ENCODE data around the gene ISOC2.
"Not testable (repeated sequence)": the region's sequence is repeated elsewhere in the genome, so short reads cannot be mapped to it uniquely, and the experiment has no call there.

ISOC2 gene

DNA sequence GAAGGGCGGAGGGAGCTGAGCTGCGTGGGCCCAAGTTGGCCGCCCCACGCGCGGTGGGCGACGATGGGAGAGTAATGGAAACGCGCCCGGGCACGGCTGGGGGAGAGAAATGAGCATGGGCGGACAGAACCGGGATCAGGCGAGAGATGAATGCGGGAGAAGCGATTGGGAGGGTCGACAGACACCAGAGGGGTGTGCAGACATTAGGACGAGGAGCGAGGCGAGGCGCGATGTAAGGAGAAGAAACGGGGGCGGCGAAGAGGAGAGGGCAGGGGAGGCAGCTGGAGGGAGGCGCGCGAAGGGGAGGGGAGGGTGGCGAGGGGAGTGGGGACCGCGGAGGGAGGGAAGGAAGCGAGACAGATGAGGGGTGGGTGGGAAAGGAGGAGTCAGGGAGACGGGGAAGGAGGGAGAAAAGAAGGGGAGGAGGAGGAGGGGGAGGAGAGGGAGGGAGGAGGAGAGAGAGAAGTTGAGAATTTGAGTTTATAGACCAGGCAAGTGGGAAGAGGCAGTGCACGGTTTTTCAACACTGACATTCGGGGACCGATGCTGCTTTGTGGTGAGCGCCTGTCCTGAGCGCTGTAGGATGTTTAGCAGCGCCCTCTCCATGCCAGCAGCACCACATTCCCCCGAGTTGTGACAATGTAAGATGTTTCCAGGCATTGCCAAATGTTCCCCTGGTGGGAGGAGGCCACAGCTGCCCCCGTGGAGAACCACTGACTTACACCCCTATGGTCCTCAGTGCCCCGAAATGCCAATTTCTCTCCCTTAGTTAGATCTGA lies 18.2 kb downstream of the ISOC2 start, which contains the start of gene SHISA7:
Gene SHISA7, minus strand, starts transcription at position 256 of the 779 bp plus-strand sequence. CDS start 437 bp downstream, outside the sequence.
- FAIRE-seq, result no peak
- no peak for DNase-seq (ENCODE audit: low spot score)

DNA sequence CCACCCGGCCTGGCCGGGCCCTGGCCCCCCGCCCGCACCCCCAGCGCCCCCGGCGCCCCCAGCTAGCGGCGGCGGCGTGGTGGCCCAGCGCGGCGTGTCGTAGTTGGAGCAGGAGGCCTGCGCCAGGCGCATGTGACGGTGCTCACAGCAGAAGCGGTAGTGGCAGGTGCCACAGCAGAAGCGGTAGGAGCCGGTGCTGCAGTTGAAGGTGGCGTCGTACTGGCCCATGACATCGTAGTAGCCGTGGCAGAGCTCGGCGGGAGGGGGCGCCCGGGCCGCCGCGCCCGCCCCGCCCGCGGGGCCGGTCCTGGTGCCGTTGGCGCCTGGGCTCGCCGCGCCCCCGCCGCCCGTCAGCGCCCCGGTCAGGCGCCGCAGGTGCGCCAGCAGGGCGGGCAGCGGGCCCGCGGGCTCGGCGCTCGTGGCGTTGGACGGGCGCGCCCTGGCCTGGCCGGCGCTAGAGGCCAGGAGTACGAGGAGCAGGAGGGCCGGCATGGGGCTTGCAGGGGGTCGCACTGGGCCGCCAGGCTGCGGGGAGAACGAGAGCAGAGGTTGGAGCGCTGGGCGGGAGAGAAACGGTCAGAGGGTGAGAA lies 19.0 kb downstream of the ISOC2 start:
- DNase-seq (ENCODE audit: low spot score), result no peak
- no peak for FAIRE-seq

DNA sequence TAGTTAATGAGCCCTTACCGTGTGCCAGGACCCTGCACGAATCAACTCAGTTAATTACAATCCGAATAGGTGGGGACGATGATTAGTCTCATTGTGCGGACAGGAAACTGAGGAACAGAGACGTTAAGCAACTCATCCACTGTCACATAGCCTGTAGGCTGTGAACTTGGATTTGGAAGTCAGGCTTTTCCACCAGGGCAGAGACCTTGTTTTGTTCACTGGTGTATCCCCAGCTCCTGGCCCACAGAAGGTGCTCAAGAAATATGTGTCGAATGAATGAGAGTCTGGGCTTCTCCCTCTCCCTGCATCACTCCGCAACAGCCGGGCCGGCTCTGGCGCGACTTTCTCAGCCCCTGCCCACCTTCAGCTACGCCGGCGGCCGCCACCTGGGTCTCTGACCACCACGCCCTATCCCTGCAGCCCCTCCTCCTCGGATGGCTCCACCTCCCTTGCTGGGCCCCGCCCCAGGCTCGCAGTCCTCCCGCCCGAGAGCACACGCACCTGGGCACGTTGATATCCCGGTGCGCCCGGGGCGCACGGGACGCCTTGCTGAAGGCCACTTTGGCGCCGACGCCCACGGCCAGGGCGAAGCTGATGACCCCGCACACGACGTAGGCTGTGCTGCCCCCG lies 19.6 kb downstream of the ISOC2 start:
- no peak for DNase-seq (ENCODE audit: low spot score)
- FAIRE-seq, result no peak

DNA sequence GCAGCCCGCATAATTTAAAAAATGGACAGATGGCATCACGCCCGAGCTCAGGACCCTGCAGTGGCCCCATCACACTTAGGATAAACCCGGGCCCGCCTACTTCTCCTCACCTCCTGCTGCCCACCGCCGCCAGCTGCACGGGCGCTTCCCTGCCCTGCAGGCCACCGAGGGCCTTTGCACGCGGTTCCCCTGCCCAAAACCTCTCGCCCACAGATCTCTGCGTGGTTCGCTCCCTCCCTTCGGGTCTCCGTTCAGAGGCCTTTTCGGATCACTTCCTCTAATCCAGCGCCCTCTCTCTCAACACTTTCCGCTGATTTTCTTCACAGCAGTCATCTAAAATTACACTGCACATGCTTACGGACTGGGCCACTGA lies 20.1 kb downstream of the ISOC2 start:
- FAIRE-seq, result no peak
- DNase-seq (ENCODE audit: low spot score), result no peak

- DNase-seq (ENCODE audit: low spot score), result no peak
- no peak for FAIRE-seq
These were observed 20.9 kb downstream of the ISOC2 start for GRCh38 chr19:55440411-55441105.

- FAIRE-seq (no peak), DNase-seq (ENCODE audit: low spot score) (no peak)
These were observed 22.4 kb downstream of the ISOC2 start for GRCh38 chr19:55439052-55439451.

DNA sequence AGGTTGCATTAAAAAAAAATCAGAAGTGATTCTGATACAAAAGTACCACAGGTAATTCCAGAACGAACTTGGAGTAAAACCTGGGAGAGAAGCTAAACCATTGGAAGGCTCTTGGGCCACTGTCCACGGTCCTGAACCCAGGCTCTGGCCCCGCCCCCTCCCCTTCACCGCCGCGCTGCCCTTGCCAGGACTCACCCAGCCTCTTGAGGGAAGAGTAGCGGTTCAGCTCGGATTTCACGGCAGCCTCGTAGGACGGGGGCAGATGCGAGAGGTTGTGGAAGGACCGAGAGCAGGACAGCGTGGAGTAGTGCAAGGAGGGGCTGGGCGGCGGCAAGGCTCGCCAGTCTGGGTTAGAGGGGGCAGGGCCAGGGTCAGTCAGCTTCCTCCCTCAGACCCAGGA lies 24.0 kb downstream of the ISOC2 start:
- no peak for FAIRE-seq
- peak; percentile 88 for DNase-seq (ENCODE audit: low spot score)

- no peak for DNase-seq (ENCODE audit: low spot score)
- FAIRE-seq, result no peak
These were observed 24.6 kb downstream of the ISOC2 start for GRCh38 chr19:55436847-55437246.

DNA sequence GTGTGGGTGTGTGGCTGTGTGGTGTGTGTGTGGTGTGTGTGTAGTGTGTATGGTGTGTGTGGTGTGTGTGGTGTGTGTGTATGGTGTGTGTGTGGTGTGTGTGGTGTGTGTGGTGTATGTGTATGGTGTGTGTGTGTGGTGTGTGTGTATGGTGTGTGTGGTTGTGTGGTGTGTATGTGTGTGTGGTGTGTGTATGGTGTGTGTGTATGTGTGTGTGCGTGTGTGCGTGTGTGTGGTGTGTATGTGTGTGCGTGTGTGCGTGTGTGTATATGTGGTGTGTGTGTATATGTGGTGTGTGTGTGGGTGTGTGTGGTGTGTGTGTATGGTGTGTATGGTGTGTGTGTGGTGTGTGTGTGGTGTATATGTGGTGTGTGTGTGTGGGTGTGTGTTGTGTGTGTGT lies 26.4 kb downstream of the ISOC2 start:
- DNase-seq (ENCODE audit: low spot score) (no peak), FAIRE-seq (peak; percentile 100)

- no peak for FAIRE-seq
- DNase-seq (ENCODE audit: low spot score), result no peak
These were observed 27.0 kb downstream of the ISOC2 start for GRCh38 chr19:55434356-55434919.

- no peak for FAIRE-seq
- no peak for DNase-seq (ENCODE audit: low spot score)
These were observed 28.1 kb downstream of the ISOC2 start for GRCh38 chr19:55433292-55433691.

DNA sequence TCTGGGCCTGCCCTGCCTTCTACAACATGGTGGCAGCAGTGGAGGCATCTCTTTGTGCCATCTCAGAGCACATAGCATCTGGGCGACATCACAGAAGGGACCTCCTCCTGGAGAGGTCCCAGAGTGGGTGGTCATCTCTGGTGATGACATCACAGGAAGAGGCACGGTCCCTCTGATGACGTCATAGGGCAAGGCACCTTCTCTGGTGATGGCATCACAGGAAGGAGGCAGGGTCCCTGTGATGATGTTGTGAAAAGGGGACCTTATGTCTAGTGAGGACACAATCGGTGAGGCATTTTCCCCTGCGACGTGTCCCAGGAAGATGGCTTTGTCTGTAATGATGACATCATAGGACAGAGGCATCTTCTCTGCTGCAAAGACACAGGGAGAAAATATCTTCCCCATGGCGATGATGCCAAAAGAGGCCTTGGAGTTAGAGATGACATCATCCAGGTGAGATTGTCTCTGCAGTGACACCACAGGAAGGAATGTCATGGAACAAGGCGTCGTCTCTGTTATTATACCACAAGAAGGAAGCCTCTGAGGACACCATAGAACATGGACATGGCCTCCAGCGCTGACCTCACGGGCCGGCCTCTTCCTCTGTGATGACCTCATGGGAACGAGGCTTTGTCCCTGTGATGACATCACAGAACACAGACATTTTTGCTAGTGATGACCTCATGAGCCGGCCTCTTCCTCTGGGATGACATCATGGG lies 29.0 kb downstream of the ISOC2 start:
- DNase-seq (ENCODE audit: low spot score) (no peak), FAIRE-seq (no peak)

GRCh38 chr19:55431183-55431582 lies 30.3 kb downstream of the ISOC2 start:
- no peak for DNase-seq (ENCODE audit: low spot score)
- FAIRE-seq, result no peak

GRCh38 chr19:55426042-55426441 lies 35.4 kb downstream of the ISOC2 start:
- FAIRE-seq, result no peak
- DNase-seq (ENCODE audit: low spot score), result no peak

DNA sequence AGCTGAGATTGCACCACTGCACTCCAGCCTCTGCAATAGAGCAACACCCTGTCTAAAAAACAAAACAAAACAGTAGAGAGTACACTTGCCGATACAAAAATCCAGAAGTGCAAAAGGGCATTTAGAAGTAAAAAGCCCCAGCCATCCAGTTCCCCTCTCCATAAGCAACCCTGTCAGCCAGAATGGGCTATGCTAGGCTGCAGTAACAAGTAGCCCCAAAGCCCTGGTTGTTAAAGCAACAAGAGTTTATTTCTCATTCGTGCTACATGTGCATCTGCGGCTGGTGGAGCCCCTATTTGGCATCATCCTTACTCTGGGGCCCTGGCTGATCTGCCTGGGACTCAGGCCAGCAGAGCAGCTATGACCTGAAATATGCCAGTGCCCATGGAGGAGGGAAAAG lies 36.9 kb downstream of the ISOC2 start:
- FAIRE-seq (no peak), DNase-seq (ENCODE audit: low spot score) (no peak)

GRCh38 chr19:55423225-55424005 lies 38.0 kb downstream of the ISOC2 start:
- FAIRE-seq (no peak), DNase-seq (ENCODE audit: low spot score) (no peak)

DNA sequence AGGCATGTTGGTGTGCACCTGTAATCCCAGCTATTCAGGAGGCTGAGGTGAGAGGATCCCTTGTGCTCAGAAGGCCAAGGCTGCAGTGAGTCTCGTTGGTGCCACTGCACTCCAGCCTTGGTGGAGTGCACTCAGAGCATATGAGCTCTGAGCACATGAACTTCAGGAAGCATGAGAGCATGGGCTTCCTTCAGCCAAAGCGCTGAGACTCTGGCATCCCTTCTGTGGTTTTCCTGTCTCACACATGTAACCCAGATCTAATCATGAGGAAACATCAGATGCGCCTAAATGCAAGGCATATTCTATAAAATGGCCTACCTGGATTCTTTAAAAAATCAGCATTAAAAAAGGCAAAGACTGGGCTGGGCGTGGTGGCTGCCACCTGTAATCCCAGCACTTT lies 40.2 kb downstream of the ISOC2 start:
- peak; percentile 30 for FAIRE-seq
- DNase-seq (ENCODE audit: low spot score), result not testable (repeated sequence)

DNA sequence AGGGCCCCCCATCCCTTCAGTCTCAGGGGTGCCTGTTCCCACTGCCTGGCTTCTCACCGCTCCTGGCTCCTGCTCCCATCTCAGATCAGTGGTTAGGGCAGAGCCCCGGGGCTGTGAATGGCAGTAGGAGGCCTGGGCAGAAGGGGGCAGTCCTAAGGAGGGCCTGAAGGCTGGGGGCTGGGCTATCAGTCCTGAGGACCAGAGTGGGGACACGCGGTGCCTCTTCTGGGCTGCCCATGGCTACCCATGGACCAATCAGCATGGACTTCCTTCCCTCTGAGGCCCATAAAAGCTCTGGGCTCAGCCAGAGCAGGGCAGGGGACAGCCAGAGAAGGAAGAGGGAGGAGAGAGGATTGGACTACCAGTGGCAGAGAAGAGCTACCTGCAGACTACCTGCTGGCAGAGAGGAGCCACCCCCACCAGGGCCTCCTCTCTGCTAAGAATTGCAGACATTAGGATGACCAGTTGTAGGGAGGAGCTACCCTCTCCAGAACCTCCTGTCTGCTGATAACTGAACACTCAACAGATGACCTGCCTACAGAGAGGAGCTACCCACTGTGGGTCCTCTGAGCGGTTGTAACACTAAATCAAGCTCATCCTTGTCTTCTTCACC lies 41.7 kb downstream of the ISOC2 start:
- DNase-seq (ENCODE audit: low spot score), result no peak
- FAIRE-seq, result no peak

DNA sequence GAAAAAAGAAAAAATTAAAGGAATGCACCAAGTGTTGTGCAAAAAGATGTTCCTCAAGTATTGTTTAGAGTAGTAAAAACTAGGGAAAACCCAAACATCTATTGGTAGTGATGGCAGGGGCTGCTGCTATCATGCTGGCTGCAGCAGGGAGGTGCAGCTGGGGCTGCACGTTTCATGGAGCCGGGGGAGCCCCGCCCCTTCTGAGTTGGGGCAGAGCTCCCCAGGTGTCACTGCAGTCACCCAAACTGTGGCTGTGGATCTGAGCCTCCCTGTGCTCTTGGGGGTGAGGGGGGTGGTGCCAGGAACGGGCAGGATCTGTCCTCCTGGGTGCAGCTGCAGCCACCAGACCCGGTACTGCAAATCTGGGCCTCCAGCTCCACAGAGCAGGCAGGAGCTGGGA lies 42.3 kb downstream of the ISOC2 start:
- DNase-seq (ENCODE audit: low spot score) (no peak), FAIRE-seq (no peak)

DNA sequence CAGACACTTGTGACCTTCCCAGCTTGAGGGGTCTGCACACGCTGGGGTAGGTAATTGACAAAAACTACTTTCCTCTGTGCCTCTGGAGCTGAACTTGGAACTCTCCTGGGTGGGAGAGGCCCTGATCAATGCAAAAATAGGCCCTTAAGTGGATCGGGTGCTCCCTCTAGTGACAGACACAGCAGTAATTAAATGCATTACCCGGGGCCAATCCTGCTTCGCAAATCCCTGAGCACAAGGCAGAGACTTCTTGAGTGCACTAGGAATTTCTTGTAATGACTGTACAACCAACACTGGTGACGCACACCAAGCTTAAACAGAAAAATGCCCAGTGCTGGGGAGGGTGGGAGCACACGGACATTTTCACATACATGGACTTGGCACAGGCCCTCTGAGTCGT lies 43.3 kb downstream of the ISOC2 start:
- peak; percentile 73 for DNase-seq (ENCODE audit: low spot score)
- no peak for FAIRE-seq
